Retinal pigment epithelial cell (primary cell): ENCODE results near the gene MYH7B.

ENCODE experiments used
- DNase-seq: peaks from one replicate; pipeline ENCODE4 v3.0.0-alpha.2; 2010; ENCODE audit warnings: low read depth
- H3K4me3 ChIP-seq: 2 replicates; pipeline ENCODE4 v1.5.1; 2011; ENCODE audit warnings: mild to moderate bottlenecking, low read length, control low read depth, moderate library complexity
- TF ChIP-seq, protein P1 (sequence below): conservative IDR thresholded peaks from 2 replicates; pipeline ENCODE4 v1.5.1; 2011; ENCODE audit warnings: low read depth, low read length, control low read depth, inconsistent platforms

MYH7B gene

DNA sequence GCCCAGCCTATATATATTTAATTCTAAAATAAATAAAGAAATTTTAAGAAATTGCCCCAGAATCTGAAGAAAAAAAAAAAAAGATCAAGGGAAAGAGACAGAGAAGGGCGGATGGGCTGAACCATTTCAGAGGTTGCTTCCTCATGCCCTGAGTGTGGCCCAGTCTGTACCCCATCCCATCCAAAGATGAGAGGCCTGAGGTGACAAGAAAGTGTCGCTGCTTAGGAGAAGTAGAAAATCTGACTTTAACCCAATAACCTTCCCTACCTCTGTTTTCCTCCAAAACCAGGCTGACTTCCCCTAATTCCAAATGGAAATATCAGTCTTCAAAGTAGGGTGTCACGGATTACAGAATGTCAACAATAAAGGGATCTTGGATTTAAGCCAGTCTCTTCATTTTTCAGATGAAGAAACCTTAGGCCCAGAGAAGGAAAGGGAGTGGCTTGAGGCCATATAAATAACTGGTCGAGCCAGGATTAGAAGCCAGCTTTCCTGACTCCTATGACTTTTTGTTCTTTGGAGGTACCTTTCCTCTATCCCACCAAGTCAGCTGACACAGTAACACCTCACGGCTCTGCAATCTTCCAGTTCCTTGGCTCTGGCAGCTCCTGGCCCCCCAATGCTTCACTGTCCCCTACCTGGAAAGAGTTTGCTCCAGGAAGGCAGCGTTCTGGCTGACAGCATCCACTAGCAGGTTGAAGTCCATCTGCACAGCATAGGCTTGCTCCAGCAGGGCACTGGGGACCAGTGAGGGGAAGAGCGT lies 10.2 kb upstream of the MYH7B start:
- no peak overlapping the region for H3K4me3 ChIP-seq
- DNase-seq = no peak
- TF ChIP-seq, protein P1, sequence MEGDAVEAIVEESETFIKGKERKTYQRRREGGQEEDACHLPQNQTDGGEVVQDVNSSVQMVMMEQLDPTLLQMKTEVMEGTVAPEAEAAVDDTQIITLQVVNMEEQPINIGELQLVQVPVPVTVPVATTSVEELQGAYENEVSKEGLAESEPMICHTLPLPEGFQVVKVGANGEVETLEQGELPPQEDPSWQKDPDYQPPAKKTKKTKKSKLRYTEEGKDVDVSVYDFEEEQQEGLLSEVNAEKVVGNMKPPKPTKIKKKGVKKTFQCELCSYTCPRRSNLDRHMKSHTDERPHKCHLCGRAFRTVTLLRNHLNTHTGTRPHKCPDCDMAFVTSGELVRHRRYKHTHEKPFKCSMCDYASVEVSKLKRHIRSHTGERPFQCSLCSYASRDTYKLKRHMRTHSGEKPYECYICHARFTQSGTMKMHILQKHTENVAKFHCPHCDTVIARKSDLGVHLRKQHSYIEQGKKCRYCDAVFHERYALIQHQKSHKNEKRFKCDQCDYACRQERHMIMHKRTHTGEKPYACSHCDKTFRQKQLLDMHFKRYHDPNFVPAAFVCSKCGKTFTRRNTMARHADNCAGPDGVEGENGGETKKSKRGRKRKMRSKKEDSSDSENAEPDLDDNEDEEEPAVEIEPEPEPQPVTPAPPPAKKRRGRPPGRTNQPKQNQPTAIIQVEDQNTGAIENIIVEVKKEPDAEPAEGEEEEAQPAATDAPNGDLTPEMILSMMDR = no peak

DNA sequence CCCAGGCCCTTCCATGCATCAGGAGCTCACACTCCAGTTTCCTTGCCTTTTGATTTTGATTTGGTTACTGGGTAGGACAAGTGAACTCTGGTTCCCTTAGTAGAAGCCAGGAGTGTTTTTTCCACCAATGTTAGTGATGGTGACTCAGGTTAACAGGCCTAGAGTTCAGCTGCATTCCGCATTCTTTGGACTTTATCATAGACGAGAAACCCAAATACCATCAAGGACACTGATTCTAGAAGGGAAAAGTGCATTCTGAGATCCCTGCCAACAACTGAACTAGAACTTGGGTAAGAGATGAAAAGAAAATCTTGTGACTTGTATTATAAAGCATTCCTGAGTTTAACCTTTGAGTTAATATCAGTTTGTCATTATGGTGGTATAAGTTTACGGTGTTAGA lies 9.0 kb upstream of the MYH7B start:
- TF ChIP-seq, protein P1 = no peak
- no peak overlapping the region for H3K4me3 ChIP-seq
- no peak for DNase-seq

DNA sequence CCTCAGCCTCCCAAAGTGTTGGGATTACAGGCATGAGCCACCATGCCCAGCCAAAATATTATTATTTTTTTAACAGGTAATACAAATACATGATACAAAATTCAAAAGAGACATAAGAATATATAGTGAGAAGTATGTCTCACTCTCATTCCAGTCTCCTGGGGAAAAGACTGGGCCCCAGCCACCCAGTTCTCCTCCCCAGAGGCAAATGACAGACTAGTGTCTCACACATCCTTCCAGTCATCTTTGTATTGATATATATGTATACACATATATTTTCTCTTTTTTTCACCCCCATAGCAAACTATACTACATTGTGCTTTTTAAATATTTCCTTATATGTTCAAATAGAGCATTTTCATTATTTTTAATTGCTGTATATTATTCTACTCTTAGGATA lies 8.3 kb upstream of the MYH7B start:
- TF ChIP-seq, protein P1 = no peak
- DNase-seq = no peak
- no peak overlapping the region for H3K4me3 ChIP-seq

- TF ChIP-seq, protein P1 = no peak
- no peak overlapping the region for H3K4me3 ChIP-seq
- DNase-seq = no peak
Measured at GRCh38 chr20:34948030-34948429, 7.6 kb upstream of the MYH7B start.

- DNase-seq = no peak
- TF ChIP-seq, protein P1 = no peak
- H3K4me3 ChIP-seq = no peak overlapping the region
Measured at GRCh38 chr20:34949120-34949519, 6.5 kb upstream of the MYH7B start.

DNA sequence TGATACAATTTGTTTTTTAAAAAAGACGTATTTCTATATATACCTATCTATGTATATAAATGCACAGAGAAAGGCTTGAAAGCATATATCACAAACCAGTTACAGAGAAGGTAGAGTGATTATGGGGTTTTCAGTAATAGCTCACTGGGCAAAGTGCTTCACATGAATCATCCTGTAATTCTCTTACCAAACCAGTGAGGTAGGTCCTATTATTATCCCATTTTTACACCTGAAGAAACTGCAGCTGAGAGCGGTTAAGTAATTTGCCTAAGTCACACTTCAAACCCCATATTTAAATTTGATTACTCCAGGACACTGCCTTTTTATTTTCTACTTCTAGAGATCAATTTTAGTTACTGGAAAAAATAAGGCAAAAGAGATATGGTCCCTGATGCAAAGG lies 4.4 kb upstream of the MYH7B start:
- DNase-seq = no peak
- TF ChIP-seq, protein P1 = no peak
- no peak overlapping the region for H3K4me3 ChIP-seq

DNA sequence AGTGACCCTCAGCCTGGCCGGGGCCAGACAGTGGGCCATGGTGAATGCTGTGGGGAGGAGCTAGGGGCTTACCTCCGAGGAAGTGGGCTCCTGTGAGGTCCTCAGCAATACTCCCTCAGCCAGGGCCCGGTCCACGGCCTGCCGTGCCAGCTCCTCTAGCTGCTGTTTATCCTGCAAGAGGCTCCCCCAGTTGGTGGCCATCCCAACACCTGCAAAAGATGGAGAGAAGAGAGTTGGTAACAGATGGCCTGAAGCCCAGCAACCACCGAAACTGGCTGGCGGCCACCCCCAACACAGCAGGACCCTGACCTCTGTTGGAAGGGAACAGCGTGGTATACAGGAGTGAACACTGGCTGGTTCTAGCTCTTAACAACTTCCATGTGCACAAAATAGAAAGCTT lies 4.0 kb upstream of the MYH7B start:
- TF ChIP-seq, protein P1 = no peak
- no peak for DNase-seq
- no peak overlapping the region for H3K4me3 ChIP-seq
